KMS-11 (cell line): ENCODE data around the gene NXPH1.

Experiments used
- H2AFZ ChIP-seq: fragments of 200-600 bp; sonication (generic); 2 replicates; pipeline ENCODE4 v1.6.1; 2016; ENCODE audit warnings: antibody characterized with exemption, mixed run types, low read depth
- H3K27ac ChIP-seq: fragments of 200-600 bp; sonication (generic); 2 replicates; pipeline ENCODE4 v1.6.1; 2016; ENCODE audit warnings: mild to moderate bottlenecking, mixed run types
- H3K27me3 ChIP-seq: fragments of 200-600 bp; sonication (generic); 2 replicates; pipeline ENCODE4 v1.6.1; 2017; ENCODE audit warnings: mild to moderate bottlenecking, low read depth, mixed run types, moderate library complexity; ENCODE audit not compliant: insufficient read depth
- H3K36me3 ChIP-seq: fragments of 200-600 bp; sonication (generic); 2 replicates; pipeline ENCODE4 v1.6.1; 2017; ENCODE audit warnings: mild to moderate bottlenecking, mixed run types; ENCODE audit not compliant: insufficient read depth
- H3K4me1 ChIP-seq: fragments of 200-600 bp; sonication (generic); 2 replicates; pipeline ENCODE4 v1.6.1; 2016; ENCODE audit warnings: mild to moderate bottlenecking, low read depth, mixed run types; ENCODE audit not compliant: poor library complexity, severe bottlenecking
- H3K4me2 ChIP-seq: fragments of 200-600 bp; sonication (generic); 2 replicates; pipeline ENCODE4 v1.7.0; 2016; ENCODE audit warnings: mild to moderate bottlenecking, mixed run types
- H3K4me3 ChIP-seq: fragments of 200-600 bp; sonication (generic); IDR thresholded peaks from 2 replicates; pipeline ENCODE4 v1.6.1; 2017; ENCODE audit warnings: low read depth, low read length, mixed read lengths; ENCODE audit not compliant: insufficient read depth
- H3K79me2 ChIP-seq: fragments of 200-600 bp; sonication (generic); 2 replicates; pipeline ENCODE4 v1.6.1; 2016; ENCODE audit warnings: low read depth, mixed run types; ENCODE audit not compliant: insufficient read depth
- H3K9ac ChIP-seq: fragments of 200-600 bp; sonication (generic); 2 replicates; pipeline ENCODE4 v1.6.1; 2016; ENCODE audit warnings: mild to moderate bottlenecking, mixed run types
- H4K20me1 ChIP-seq: fragments of 200-600 bp; sonication (generic); 2 replicates; pipeline ENCODE4 v1.6.1; 2016; ENCODE audit warnings: mild to moderate bottlenecking, mixed run types; ENCODE audit not compliant: insufficient read depth
- CTCF ChIP-seq: fragments of 200-600 bp; sonication (generic); conservative IDR thresholded peaks from 2 replicates; pipeline ENCODE4 v1.6.1; 2017; ENCODE audit warnings: low read depth, mild to moderate bottlenecking, antibody characterized with exemption, low read length, moderate library complexity, mixed read lengths

Gene NXPH1

GRCh38 chr7:8638076-8638475 lies 204.7 kb downstream of the NXPH1 start:
- no peaks in the 10 kb centered on the region for H4K20me1 ChIP-seq
- no peak overlapping the region for H3K4me2 ChIP-seq
- no peaks in the 10 kb centered on the region for H3K27me3 ChIP-seq
- H3K4me1 ChIP-seq = peaks cover 4% of the 10 kb centered on the region
- no peaks in the 10 kb centered on the region for H3K36me3 ChIP-seq
- H3K27ac ChIP-seq = no peak overlapping the region
- H3K79me2 ChIP-seq = no peaks in the 10 kb centered on the region
- no peak overlapping the region for H2AFZ ChIP-seq
- H3K4me3 ChIP-seq = no peak overlapping the region
- no peak overlapping the region for H3K9ac ChIP-seq
- no peak for TF ChIP-seq CTCF

GRCh38 chr7:8639668-8640067 lies 206.3 kb downstream of the NXPH1 start:
- TF ChIP-seq CTCF = no peak
- Histone ChIP-seq H3K36me3 (no peaks in the 10 kb centered on the region), H2AFZ (no peak overlapping the region), H3K79me2 (no peaks in the 10 kb centered on the region), H3K4me2 (no peak overlapping the region), H3K27ac (no peak overlapping the region), H3K4me1 (peaks cover 4% of the 10 kb centered on the region), H3K4me3 (no peak overlapping the region), H4K20me1 (no peaks in the 10 kb centered on the region), H3K27me3 (no peaks in the 10 kb centered on the region), H3K9ac (no peak overlapping the region)

- Histone ChIP-seq H3K9ac (no peak overlapping the region), H3K4me2 (no peak overlapping the region), H3K36me3 (no peaks in the 10 kb centered on the region), H3K27ac (no peak overlapping the region), H2AFZ (no peak overlapping the region), H3K4me3 (no peak overlapping the region), H3K4me1 (peaks cover 4% of the 10 kb centered on the region), H4K20me1 (no peaks in the 10 kb centered on the region), H3K27me3 (no peaks in the 10 kb centered on the region), H3K79me2 (no peaks in the 10 kb centered on the region)
- no peak for TF ChIP-seq CTCF
Measured at GRCh38 chr7:8640671-8641070, 207.3 kb downstream of the NXPH1 start.

GRCh38 chr7:8668627-8669500 lies 235.5 kb downstream of the NXPH1 start:
- no peaks in the 10 kb centered on the region for H4K20me1 ChIP-seq
- H3K79me2 ChIP-seq = no peaks in the 10 kb centered on the region
- H3K4me3 ChIP-seq = no peak overlapping the region
- no peak overlapping the region for H3K4me2 ChIP-seq
- no peak overlapping the region for H3K27ac ChIP-seq
- no peak overlapping the region for H3K9ac ChIP-seq
- H3K27me3 ChIP-seq = no peaks in the 10 kb centered on the region
- no peak for TF ChIP-seq CTCF
- H3K4me1 ChIP-seq = no peaks in the 10 kb centered on the region
- H2AFZ ChIP-seq = no peak overlapping the region
- H3K36me3 ChIP-seq = no peaks in the 10 kb centered on the region
